GM18502 (cell line): ENCODE data around the gene RALY.
A peak's percentile ranks its signal among the peaks of the same experiment; 100 is the strongest.

Experiments used
- ATAC-seq: cut with Tn5 transposase; IDR thresholded peaks from one replicate; pipeline ENCODE4 v1.9.1; 2021; ENCODE audit warnings: mild to moderate bottlenecking; ENCODE audit not compliant: unreplicated experiment, poor library complexity

RALY gene

DNA sequence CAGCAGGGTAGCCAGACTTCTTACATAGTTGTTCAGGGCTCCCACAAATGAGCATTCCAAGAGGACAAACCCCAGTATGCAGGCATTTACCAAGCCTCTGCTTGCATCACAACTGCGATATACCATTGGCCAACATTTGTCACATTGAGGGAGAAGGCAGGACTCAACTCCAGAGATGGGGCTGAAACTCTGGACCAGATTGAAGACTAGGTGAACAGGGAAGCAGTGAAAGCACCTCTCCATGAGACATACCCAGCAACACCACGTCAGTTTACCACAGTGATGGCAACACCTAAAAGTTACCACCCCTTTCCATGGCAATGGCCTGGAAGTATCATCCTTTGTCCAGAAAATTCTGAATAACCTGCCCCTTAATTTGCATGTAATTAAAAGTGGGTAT is 7.9 kb upstream of the RALY start:
- ATAC-seq, result no peak

DNA sequence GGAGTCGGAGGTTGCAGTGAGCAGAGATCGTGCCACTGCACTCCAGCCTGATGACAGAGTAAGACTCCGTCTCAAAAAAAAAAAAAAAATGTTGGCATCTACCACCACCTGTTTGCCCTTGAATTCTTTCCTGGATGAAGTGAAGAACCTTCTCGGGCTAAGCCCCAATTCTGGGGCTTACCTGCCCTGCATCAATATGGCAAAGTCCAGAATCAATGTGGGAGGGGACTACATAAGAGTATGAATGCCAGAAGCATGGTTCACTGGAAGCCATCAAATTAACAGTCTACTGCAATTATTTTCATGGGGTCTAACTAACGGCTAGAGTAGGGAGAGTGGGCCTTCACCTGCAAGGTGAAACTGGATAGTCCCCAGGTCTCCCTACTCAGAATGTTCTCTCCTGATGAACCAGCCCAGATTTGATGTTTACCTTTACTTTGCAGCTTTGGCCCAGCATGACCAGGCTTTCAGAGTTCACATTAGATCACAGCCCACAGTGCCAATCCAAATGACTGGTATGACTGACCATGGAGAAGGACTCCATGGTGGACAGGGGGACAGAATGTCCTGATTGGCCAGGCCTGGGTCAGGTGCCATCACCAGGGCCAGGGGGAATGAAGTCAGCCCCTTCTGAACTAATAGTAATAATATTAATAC is 7.0 kb upstream of the RALY start:
- no peak for ATAC-seq

DNA sequence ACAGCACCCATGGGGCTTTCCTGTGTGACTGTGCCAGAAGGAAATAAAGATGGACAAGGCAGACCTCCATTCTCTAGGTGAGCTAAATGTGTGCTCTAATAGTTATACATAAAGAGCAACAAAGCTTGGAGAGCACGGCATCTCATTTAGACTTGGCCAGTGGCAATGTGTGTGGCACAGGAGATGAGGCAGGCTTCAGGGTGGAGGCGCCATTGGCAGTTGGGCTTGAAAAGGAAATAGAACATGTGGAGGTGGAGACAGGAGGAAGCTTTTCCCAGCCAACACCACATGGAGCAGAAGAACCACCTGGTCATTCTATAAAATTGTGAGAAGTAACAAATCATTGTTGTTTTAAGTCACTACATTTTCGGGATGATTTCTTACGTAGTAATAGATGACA is 3.6 kb upstream of the RALY start:
- ATAC-seq, result no peak

DNA sequence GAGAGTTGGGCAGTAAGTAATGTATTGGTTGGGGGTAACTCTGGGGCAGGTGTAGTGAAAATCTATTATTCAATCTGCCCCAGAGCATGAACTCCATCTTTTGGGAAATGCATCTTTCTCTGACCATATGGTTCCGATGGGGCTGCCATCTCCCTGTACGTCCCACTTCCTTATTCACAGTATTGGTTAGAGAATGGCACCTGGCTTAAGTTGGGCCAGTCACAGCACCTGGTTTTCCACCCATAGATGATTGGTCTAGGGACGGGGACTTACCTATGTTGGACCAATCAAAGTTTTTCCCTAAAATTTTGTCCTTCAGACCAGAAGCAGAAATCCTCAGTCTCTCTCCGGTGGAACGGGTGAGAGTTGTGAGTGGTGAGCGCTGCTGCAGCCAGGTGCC is 2.2 kb upstream of the RALY start:
- ATAC-seq, result no peak

DNA sequence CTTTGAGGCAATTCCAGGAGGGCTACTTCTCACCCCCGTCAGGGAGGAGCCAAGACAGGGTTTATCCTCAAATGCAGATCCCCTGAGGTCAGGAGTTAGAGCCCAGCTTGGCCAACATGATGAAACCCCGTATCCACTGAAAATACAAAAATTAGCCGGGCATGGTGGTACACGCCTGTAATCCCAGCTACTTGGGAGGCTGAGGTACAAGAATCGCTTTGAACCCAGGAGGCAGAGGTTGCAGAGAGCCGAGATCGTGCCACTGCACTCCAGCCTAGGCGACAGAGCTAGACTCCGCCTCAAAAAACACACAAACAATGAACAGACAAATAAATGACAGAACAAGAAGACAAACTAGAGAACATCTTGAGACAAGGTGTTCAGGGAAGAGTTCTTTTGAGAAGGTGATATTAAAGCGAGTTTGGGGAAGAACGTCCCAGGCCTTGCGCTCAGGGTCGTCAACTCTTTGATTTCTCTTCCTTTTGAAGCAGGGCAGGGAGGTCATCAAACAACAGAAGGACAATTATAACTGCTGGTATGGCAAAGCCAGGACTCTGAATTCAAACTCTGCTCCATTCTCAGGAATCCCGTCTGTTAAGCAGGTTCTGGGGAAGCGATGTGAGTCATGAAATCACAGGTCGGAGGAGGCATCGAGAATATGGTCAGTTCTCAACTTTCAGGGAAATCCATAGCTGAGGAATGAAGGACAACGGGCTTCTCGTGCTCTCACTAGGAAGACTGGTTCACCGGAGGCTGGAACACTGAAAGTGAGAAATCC is 1.4 kb upstream of the RALY start:
- ATAC-seq, result no peak

DNA sequence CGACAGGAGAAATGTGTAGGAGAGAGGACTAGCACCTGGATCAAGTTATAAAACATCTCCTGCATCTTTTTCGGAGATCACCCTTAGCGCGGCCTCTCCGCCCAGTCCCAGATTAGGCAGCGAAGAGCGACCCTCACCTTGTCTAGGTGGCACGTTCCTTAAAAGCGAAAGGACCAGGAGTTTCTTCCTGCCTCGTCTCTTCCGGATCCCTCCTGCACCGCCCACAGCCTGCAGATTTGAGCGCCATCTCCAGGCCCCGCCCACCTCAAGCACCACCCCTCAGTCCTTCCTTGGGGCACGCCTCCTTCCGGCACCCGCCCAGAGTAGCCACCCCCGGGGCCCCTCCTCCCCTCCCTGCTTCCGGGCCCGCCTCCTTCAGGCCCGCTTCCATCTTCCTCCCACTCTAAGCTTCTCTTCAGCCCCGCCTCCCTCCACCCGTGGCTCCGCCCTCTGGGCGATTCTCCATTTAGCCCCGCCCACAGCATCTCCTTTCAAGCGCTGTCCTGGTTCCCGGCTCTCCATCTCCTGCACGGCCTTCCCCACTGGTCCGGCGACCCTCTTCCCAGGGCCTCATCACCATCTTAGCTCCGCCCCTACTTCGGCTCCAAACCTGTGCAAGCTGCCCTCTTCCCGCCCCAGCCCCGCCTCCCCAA is 662 bp upstream of the RALY start:
- peak; percentile 78 for ATAC-seq

- peak; percentile 37 for ATAC-seq
Observed at GRCh38 chr20:33994222-33994913, 657 bp downstream of the RALY start.

DNA sequence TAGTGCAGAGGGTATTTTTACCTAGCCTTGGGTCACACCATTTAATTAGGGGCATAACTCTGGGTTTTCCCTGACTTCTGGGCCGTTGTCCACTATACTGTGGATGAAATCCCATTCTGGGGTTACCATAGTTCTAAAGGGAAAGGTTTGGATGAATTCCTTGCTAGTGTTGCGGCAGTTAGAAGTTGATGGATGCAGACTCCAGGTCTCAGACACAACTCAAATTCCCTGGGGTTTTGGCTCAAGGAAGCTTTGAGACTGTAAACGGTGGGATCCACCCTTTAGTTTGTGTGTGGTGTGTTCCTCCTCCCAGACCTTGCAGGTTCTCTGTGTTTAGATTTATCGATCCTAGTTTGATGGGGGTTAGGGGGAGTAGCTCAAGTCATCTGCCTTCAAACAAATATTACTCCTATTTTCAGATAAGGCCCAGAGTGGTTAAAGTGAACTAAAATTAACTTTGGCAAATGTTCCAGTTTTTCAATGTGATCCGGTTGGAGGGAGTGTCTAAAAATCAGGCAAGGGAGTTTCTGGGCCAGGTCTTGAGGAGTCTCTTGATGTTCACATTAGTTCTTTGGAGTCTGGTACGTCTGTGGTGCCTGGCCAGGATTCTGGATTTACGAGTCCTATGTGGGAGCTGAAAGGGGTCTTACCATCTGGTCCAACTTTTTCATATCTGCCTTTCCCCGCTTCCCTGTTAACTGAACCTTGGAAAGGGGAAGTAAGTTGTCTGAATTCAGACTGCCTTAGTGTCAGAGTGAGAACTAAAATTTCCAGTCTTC is 1.5 kb downstream of the RALY start:
- ATAC-seq, result no peak

DNA sequence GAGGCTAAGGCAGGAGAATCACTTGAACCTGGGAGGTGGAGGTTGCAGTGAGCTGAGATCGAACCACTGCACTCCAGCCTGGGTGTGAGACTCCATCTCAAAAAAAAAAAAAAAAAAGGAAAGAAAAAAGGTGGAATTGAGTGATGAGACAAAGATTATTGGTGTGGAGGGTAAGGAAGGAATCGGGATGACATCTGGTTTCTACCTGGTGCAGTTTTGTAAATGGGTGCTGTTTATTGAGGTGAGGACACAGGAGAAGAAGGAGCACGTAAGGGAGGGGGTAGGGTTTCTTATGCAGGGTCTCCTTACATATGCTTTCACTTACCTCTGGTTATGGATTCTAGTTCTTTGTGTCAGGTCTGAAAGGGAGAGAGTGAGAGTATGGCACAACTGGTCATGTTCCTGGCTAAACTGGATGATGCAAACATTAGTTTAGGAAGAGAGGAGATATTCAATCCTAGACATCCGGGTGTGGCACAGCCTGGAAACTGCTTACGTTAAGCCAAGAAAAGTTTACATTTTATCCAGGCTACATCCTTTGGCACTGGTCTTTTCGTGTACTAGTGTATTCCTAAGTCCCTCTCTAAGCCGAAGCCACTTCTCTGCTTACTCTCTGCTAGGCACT is 5.4 kb downstream of the RALY start:
- no peak for ATAC-seq

DNA sequence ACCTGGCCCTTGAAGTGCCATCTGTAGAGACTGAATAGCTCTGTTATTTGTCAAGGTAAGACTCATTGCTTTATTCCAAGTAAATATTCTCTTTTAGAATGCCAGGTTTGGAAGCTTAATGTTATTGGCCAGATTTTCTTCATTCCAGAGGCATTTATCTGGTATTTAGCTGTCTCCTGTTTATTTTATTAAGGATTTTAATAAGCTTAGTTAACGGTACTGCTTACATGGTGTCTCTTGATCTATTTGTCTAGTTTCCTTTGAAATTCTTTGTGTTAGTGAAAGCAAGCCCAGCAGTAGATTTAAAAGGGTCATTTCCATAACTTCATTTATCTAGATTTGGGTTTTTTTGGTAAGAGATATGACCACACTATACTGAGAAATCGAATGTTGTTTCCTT is 7.7 kb downstream of the RALY start:
- ATAC-seq, result no peak

DNA sequence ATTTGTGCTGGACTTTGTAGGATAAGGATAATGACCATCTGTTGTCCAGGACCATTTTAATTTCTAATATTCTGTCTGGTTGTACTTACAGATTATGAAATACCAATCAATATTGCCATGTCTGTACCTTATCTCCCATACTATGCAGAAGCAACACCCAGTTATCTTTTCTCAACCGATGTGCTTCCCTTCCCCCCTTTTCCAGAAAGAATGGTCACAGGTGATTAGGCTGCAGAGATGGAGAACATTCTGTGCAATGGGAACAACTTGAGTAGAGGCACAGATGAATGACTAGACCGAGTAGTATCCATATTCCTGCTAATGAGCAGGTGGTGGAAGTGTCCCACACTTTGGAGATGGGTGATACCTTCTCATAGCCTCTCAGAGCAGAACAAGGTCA is 10.5 kb downstream of the RALY start:
- ATAC-seq, result no peak

DNA sequence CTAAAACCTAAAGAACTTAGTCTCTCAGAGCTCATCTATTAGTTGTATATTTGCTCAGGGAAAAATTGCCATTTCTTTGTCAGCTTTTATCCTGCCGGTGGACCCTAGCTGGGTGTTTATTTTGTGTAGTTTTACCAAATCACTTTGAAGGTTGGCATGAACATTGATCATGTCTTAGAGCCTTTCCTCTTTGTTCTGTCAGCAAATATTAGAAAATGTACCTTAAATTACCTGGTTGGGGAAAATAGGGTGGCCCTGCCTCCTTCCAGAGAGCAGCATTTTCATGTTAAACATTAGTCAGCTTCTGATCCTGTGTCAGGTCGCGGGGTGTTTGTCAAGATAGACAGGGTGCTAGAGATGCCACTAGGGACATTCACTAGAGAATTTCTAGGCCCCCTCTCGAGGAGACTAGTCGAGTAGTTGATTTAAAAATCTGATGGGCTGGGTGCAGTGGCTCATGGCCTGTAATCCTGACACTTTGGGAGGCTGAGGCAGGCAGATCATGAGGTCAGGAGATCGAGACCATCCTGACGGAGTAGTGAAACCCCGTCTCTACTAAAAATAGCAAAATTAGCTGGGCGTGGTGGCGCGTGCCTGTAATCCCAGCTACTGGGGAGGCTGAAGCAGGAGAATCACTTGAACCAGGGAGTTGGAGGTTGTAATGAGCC is 11.2 kb downstream of the RALY start:
- no peak for ATAC-seq

GRCh38 chr20:34006619-34007018 is 12.9 kb downstream of the RALY start:
- no peak for ATAC-seq

GRCh38 chr20:34008477-34008876 is 14.8 kb downstream of the RALY start:
- ATAC-seq, result no peak

DNA sequence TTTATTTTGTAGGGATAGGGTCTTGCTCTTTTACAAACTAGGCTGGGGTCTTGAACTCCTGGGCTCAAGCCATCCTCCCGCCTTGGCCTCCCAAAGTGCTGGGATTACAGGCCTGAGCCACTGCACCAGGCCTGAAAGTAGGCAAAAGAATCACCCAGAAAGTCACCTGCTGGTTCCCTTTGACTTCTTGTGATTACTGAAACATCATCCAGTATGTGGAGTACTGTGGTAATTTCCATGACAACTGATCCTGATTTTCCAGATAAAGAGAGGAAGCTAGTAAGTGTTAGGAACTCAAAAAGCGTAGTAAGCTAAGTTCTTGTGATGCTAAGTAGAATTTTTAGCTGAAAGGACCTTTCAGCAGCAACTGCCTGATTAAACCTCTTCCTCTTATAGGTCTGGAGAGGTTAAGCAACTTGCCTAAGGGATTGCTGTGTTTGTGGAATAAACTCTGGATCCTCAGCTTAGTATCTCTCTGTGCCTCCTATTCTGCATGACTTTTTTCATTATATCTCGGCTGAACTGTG is 16.8 kb downstream of the RALY start:
- no peak for ATAC-seq

GRCh38 chr20:34011275-34011674 is 17.6 kb downstream of the RALY start:
- no peak for ATAC-seq

DNA sequence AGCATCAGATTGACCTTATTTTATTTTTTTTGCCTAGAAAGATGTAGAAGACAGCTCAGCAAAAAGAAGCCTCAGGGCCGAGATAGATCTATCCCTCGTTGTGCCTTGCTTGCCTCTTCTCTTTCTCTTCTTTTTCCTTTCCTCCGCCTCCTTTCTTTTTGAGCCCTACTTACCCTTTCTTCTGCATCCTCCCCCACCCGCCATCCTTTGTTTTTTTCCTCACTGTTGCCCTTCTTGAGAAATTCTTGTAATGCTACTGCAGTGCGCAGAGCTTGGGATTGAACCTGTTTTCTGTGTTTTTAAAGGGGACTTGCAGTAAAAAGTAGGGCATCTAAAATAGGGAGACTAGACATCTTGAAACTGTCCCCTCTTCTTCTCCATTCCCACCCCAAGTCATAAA is 18.6 kb downstream of the RALY start:
- ATAC-seq, result no peak

DNA sequence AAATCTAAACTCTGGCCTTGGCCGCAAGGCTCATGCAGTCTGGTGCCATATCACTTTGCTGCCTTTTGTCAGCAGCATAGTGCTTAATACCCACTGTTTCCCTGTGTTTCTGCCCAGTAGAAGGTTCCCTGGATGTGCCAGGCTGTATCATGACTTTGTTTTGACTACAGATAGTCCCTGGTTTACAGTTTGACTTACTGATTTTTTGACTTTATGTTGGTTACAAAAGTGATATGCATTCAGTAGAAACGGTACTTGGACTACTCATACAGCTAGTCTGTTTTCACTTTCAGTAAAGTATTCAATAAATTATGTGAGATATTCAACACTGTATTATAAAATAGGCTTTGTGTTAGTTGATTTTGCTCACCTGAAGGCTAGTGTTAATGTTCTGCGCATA is 19.0 kb downstream of the RALY start:
- ATAC-seq, result no peak

GRCh38 chr20:34013554-34013953 is 19.8 kb downstream of the RALY start:
- ATAC-seq, result no peak
